Breast epithelium (tissue), 4 donors: ENCODE measurements around the gene WDR90. TPM values are rescaled to one million over a fixed set of nuclear protein-coding genes. Genes with fewer than 3 reads are reported as not detected.

Experiments used
- DNase-seq, 2 donors: peaks; one replicate each; pipeline ENCODE4 v3.0.0-alpha.2; 2019; ENCODE audit warnings: low spot score in 2 of 2
- H3K27ac ChIP-seq, 2 donors: fragments of 200-600 bp; sonication (generic) in 1 of 2; one replicate each; pipeline ENCODE4 v1.5.1; 2016 to 2019; ENCODE audit warnings: mild to moderate bottlenecking in 1 of 2
- H3K27me3 ChIP-seq, 2 donors: fragments of 200-600 bp; sonication (generic) in 1 of 2; one replicate each; pipeline versions ENCODE4 v1.5.1 to v1.6.0; 2017 to 2019; ENCODE audit warnings: control low read depth in 1 of 2, mild to moderate bottlenecking in 1 of 2
- H3K36me3 ChIP-seq: fragments of 200-600 bp; one replicate; pipeline ENCODE4 v1.5.1; 2019
- H3K4me1 ChIP-seq, 2 donors: fragments of 200-600 bp; sonication (generic); one replicate each; pipeline ENCODE4 v1.5.1; 2016 to 2019; ENCODE audit warnings: control low read depth in 1 of 2
- H3K4me3 ChIP-seq, 3 donors: fragments of 200-600 bp; sonication (generic); 1 replicate in 2 of 3; 2 replicates in 1 of 3; pipeline ENCODE4 v1.5.1; 2016 to 2019; ENCODE audit warnings: mild to moderate bottlenecking in 3 of 3, moderate library complexity in 2 of 3
- H3K9me3 ChIP-seq, 2 donors: fragments of 200-600 bp; sonication (generic) in 1 of 2; one replicate each; pipeline ENCODE4 v1.5.1; 2016 to 2019; ENCODE audit warnings: control low read depth in 1 of 2
- CTCF ChIP-seq, 3 donors: fragments of 450-650 bp; IDR thresholded peaks; one replicate each; pipeline ENCODE4 v1.5.1; 2016 to 2017; ENCODE audit warnings: antibody characterized with exemption in 3 of 3, mild to moderate bottlenecking in 3 of 3, moderate library complexity in 3 of 3
- POLR2A ChIP-seq: fragments of 450-650 bp; IDR thresholded peaks from one replicate; pipeline ENCODE4 v1.6.1; 2016; ENCODE audit warnings: antibody characterized with exemption, mild to moderate bottlenecking, moderate library complexity
- POLR2AphosphoS5 ChIP-seq, 3 donors: sonication (generic); formaldehyde crosslinking; IDR thresholded peaks; one replicate each; pipeline ENCODE4 v1.6.1; 2017; ENCODE audit warnings: antibody characterized with exemption in 3 of 3
- intact Hi-C: fragments of 100-400 bp; cut with DNase I; formaldehyde crosslinking; loops from one replicate; pipeline ENCODE4 v1.15.1; 2023; ENCODE audit warnings: low total_unique reads
- total RNA-seq, 3 donors: library from RNA; depleted of rRNA; stranded (reverse); fragments of >200 nt; gene quantifications; one replicate each; pipeline ENCODE4 v1.1.0, GENCODE V29; 2016

Gene WDR90
- total RNA-seq, 3 donors from 2014 or later, result 9.6 to 26.9 (median 22.7) TPM

DNA sequence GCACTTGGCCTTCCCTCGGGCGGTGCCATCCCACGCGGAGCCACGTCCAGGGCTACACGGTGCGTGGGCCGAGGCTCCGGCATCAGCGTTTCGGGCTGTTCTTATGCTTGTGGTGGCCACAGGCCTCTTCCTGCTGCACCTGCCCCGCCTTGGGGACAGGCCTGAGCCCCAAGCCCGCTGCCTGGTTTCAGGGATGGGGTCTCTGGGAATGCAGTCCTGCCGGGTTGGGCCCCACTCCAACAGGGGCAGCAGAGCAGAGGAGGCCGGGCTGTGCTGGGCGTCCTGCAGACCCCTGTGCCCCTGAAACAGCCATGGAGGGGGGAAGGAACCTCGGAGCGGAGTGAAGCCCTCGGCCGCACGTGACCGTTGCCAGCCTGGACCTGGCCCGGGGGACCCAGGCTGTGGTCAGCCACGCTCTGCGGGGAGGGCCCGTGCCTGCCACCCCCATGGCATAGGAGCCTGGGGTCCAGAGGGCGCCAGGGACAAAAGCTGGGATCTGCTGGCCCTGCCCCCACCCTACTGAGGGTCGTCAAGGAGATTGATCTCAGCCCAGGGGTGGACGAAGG lies 18.8 kb upstream of the WDR90 start:
- Histone ChIP-seq H3K9me3 (no peaks in the 10 kb centered on the region), H3K4me1 (peaks cover 8 to 19% of the 10 kb centered on the region in 2 donors), H3K27ac (no peak overlapping the region), H3K36me3 (no peaks in the 10 kb centered on the region), H3K27me3 (no peaks in the 10 kb centered on the region), H3K4me3 (no peak overlapping the region)
- intact Hi-C loops, result no loop called here
- DNase-seq, result no peak
- TF ChIP-seq CTCF (IDR thresholded peaks at IDR 0.05), result no peak
- no peak for TF ChIP-seq POLR2AphosphoS5 (IDR thresholded peaks at IDR 0.05)
- TF ChIP-seq POLR2A, result no peak

DNA sequence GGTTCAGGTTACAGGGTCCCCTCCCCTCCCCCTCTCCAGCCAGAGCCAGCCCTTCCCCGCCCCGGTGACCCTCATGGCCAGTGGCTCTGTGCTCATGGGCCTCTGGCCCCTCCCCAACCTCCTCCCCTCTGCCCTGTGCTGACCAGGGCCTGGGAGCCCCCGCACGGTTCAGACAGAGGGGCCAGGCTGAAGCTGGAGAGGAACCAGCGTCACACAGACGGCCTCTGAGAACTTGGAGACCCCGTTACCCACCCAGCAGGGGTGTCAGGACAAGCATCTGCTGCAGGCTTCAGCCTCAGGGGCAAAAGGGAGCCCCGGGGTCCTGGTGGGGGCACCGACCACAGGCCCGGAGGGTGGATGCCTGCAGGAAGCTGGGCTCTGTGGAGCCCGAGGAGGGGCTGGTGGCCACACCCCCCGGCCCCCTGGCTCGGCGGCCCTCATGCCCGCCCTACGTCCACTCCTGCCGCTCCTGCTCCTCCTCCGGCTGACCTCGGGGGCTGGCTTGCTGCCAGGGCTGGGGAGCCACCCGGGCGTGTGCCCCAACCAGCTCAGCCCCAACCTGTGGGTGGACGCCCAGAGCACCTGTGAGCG lies 18.3 kb upstream of the WDR90 start, which contains the start of gene WFIKKN1:
WFIKKN1 (plus strand) TSS at position 171 of the 591 bp plus-strand sequence; CDS start at position 440, 269 bp downstream.
- no peaks in the 10 kb centered on the region for H3K36me3 ChIP-seq
- no peaks in the 10 kb centered on the region for H3K9me3 ChIP-seq
- H3K4me3 ChIP-seq, result no peak within 1 kb of the TSS
- no peak for DNase-seq
- peaks cover 8 to 19% of the 10 kb centered on the region in 2 donors for H3K4me1 ChIP-seq
- TF ChIP-seq POLR2A (no peak), POLR2AphosphoS5 (IDR thresholded peaks at IDR 0.05) (no peak), CTCF (IDR thresholded peaks at IDR 0.05) (no peak)
- no peak within 1 kb of the TSS for H3K27ac ChIP-seq
- intact Hi-C loops, result no loop called here
- H3K27me3 ChIP-seq, result no peaks in the 10 kb centered on the region

DNA sequence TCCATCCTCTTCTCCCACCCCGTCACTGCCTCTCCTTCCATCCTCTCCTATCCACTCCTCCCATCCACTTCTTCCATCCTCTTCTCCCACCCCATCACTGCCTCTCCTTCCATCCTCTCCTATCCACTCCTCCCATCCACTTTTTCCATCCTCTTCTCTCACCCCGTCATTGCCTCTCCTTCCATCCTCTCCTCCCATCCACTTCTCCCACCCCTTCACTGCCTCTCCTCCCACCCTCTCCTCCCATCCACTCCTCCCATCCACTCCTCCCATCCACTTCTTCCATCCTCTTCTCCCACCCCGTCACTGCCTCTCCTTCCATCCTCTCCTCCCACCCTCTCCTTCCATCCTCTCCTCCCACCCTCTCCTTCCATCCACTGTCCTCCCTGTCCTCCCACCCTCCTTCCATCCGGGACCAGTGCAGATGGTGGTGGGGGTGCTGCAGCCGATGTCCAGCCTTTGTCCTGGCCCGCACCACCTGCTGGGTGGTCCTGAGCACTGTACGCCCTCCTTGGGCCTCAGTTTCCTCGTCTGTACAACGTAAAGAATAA lies 17.3 kb upstream of the WDR90 start:
- no peaks in the 10 kb centered on the region for H3K27me3 ChIP-seq
- no peaks in the 10 kb centered on the region for H3K36me3 ChIP-seq
- TF ChIP-seq CTCF (IDR thresholded peaks at IDR 0.05) (no peak), POLR2A (no peak), POLR2AphosphoS5 (IDR thresholded peaks at IDR 0.05) (no peak)
- H3K27ac ChIP-seq, result no peak overlapping the region
- intact Hi-C loops, result no loop called here
- no peak overlapping the region for H3K4me3 ChIP-seq
- DNase-seq, result no peak
- no peaks in the 10 kb centered on the region for H3K9me3 ChIP-seq
- peaks cover 8 to 19% of the 10 kb centered on the region in 2 donors for H3K4me1 ChIP-seq

GRCh38 chr16:632486-633335 lies 16.5 kb upstream of the WDR90 start:
- no peak for DNase-seq
- no peak overlapping the region for H3K4me3 ChIP-seq
- peaks cover 8 to 19% of the 10 kb centered on the region in 2 donors for H3K4me1 ChIP-seq
- no peaks in the 10 kb centered on the region for H3K9me3 ChIP-seq
- H3K36me3 ChIP-seq, result no peaks in the 10 kb centered on the region
- TF ChIP-seq CTCF (IDR thresholded peaks at IDR 0.05) (no peak), POLR2AphosphoS5 (IDR thresholded peaks at IDR 0.05) (no peak), POLR2A (no peak)
- intact Hi-C loops, result no loop called here
- H3K27me3 ChIP-seq, result no peaks in the 10 kb centered on the region
- H3K27ac ChIP-seq, result no peak overlapping the region
